Muscle of arm (tissue), 12 donors: Measurements from ENCODE around the gene ANO7. TPM values are rescaled to one million over a fixed set of nuclear protein-coding genes. Genes with fewer than 3 reads are reported as not detected.

Experiments
- DNase-seq: peaks from one replicate; pipeline ENCODE4 v3.0.0-alpha.2; 2013
- polyA plus RNA-seq, 12 donors: library from polyadenylated mRNA; unstranded; fragments of 120-200 nt; gene quantifications; one replicate each; pipeline ENCODE4 v1.2.1, GENCODE V29; 2013; ENCODE audit not compliant: insufficient read length in 12 of 12

The ANO7 gene
- polyA plus RNA-seq, 12 donors = 0.43 to 10.2 (median 1.1) TPM; not detected in 1

DNA sequence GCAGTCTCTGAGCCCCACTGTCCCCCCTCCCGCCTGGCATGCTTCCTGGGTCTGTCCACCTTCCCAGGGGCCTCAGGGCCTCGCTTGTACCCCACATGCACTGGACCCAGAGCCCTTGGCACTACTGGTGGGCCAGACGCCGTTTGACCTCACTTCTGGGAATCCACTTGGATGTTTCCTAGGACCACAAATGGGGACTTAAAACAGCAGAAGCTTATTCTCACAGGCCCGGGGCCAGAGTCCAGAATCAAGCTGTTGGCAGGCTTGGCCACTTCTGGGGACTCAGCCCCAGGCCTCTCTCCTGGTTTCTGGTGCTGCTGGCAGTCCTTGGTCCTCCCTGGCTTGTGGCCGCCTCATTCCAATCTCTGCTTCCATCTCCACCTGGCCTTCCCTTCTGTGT is 19.6 kb downstream of the ANO7 start:
- DNase-seq = no peak

DNA sequence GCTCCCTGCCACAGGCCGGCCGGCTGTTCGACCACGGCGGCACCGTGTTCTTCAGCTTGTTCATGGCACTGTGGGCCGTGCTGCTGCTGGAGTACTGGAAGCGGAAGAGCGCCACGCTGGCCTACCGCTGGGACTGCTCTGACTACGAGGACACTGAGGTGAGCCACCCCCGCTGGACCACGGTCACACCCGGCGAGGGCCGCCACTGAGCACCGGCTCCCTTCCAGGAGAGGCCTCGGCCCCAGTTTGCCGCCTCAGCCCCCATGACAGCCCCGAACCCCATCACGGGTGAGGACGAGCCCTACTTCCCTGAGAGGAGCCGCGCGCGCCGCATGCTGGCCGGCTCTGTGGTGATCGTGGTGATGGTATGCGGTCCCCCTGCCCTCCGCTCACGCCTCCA is 20.8 kb downstream of the ANO7 start:
- DNase-seq = no peak

DNA sequence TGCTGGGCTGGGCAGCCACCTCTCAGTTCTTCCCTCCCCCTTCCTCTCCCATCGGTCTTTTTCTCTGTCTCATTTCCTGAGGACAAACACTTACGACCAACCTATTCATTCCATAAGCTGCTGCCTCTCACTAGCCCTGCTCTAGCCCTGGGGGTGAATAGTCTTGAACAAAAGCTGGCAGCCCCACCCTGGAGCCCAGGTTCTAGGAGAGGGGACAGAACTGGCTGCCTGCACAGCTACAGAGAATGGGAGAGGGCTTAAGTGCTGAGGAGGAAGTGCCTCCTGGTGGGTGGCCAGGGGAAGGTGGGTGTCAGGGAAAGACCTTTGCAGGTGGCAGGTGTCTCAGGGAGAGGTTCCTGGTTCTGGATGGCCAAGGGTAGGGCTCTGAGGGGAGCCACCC is 22.8 kb downstream of the ANO7 start:
- no peak for DNase-seq

DNA sequence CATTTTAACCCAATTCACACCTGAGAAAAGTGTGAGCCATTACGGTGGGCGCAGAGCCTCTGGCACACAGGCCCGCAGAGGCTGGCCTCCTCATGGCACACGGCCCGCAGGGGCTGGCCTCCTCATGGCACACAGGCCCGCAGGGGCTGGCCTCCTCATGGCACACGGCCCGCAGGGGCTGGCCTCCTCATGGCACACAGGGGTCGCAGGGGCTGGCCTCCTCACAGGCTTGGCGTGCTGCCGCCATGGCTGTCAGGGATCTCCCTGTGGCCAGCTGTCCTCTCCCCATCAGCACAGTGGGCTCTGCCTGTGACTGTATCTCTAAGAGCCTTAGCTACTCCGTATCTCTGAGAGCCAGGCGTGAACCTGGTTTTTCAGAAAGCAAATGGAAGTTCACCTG is 24.6 kb downstream of the ANO7 start:
- DNase-seq = no peak

DNA sequence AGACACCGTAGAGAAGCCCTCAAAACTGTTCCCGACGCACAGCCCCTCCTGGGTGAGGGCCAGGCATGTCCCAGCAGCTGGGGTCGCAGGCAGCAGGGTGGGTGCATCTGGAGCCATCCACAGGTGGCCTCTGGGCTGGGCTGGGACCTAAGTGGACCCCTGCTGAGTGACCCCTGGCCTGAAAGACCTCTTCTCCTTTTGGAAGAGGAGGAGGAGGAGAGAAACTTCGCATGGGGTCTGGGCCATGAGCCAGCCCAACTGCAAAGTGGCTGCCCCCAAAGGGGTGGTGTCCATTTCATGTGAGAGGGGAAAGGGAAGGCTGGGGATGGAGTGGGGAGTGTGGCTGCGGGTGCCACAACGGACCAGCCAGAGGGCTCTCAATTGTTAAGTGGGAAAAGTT is 25.1 kb downstream of the ANO7 start:
- DNase-seq = no peak

DNA sequence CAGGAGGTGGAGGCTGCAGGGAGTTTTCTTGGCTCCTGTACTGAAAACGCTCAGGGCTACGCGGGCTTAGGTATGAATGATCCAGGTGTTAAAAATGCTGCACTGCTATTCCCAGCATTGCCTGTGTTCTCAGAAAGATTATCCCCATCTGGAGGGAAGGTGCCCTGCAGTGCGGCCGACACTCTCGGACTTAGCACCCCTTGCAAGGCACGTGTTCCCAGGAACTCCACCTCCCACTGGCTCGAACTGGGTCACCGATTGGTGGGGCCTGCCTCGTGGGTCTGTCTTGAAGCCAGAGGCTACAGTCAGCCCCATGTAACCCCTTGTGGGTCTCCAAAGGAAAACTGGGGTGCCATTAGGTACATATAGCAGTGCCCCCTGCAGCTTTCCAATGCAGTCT is 25.7 kb downstream of the ANO7 start:
- no peak for DNase-seq

DNA sequence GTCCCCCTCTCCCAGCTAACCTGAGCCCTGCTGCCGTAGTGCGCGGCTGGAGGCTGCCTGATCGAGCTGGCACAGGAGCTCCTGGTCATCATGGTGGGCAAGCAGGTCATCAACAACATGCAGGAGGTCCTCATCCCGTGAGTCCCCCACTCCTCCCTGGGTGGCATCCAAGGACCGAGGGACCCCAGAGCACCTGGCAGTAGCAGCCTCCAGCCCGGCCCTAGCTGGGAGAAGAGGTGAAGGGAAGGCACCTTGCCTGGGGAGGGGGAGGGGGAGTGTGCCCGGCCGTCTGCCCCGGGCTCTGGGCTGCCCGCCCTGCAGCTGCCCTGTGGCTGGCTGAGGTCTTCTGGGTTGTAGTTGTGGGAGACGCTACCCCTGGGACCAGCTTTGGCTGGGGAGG is 26.3 kb downstream of the ANO7 start:
- no peak for DNase-seq

DNA sequence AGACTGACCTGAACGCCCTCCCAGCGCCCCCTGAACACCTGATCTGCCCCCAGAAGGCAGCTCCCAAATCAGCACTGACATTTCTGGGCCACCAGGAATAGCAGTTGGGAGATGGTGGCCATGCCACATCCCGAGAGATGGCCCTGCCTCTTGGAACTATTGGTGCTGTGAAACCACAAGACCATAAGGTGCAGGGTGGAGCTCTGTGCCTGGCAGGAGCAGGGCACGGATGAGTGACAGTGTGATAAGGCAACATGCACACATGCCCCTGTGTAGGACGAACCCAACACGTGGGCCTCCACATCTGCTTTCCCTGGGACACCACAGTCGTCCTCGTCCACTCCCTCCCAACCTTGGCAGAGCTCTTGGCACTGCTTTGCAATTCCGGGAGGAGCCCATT is 26.9 kb downstream of the ANO7 start:
- DNase-seq = no peak

DNA sequence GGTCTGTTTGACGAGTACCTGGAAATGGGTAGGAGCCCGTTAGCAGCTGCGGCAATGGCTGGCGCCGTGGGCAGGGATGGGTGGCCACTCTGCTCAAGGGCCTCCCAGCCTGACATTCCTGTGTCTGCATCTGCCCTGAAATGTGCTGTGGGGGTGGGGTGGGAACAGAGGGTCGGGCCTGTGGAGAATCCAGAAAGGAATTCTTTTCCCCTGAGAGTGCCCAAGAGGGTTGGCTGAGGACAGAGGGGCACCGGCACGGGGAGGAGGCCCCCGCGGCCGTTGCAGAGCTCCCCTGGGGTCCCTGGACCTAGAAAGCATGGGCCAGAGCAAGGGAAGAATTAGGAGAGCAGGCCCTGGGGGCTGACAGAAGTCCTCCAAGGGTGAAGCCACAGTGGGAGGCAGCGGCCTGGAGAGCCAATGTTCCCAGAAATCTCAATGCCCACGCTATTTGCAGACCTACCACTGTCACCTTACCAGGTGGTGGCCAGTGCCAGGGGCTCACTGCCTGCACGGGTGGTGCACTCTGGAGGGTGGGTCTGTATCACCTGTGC is 27.8 kb downstream of the ANO7 start:
- no peak for DNase-seq

DNA sequence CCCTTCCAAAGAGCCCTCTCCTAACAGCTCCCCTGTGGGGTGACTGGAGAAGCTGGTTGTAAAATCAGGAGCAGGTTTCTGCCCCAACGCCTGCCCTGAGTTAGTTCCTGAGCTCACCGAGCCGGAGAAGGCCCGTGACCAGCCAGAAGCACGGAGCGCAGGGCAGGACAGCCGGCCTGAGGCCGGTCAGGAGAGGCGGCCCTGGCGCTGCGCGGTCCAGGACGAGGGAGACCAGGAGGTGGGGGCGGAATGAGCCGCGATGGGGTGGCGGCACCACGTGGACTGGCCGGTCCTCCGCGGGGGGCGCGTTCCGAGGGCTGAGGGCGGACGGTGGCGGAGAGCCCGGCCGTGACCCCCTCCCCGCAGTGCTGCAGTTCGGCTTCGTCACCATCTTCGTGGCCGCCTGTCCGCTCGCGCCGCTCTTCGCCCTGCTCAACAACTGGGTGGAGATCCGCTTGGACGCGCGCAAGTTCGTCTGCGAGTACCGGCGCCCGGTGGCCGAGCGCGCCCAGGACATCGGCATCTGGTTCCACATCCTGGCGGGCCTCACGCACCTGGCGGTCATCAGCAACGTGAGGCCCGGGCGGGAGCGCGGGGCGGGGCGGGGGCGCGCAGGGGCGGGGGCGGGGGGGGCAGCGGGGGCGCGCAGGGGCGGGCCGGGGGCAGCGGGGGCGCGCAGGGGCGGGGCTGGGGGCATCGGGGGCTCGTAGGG is 29.0 kb downstream of the ANO7 start:
- peak; percentile 81 for DNase-seq

DNA sequence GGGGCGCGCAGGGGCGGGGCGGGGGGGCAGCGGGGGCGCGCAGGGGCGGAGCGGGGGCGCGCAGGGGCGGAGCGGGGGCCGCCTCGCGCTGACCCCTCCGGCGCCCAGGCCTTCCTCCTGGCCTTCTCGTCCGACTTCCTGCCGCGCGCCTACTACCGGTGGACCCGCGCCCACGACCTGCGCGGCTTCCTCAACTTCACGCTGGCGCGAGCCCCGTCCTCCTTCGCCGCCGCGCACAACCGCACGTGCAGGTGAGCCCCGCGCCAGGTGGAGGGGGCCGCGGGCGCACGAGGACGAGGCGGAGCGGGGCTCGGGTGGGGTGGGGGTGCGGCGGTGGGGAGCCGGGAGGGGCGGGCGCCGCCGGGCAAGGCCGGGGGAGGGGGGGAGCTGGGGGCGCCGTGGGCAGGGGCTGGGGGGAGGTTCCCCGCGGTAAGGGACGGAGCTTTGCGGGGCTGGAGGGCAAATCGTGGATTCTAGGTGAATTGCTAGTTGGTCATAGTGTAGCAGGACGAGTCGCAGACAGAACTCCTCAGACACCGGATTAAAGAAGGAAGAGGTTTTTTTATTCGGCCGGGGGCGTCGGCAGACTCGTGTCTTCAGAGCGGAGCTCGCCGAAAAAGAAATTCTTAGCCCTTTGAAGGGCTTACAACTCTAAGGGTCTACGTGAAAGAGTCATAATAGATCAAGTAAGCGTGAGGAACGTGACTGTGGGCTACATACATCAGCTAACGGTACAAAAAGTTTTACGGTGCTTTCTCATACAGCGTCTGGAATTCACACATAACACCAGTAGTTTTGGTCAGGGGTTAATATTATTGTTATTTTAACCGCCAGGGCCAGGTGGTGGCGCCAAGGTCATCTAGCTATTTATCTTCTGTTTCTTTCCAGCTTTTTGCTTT is 29.9 kb downstream of the ANO7 start:
- DNase-seq = peak; percentile 37

DNA sequence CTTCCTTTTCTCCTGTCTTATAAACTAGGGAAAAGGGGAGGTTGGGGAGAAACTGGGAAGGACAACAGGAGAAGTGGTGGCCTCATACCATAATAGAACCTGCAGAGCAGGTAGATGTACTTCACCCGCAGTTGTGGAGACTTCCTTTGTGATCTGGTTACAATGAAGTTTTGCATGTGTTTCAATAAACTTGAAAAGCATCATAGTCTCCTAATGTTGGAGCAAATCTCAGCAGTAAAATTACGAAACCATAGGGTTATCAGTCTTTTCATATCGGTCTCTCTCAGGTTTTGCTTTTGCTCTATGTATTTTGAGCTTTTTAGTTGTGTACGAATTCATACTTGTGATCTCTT is 30.5 kb downstream of the ANO7 start:
- DNase-seq = no peak

DNA sequence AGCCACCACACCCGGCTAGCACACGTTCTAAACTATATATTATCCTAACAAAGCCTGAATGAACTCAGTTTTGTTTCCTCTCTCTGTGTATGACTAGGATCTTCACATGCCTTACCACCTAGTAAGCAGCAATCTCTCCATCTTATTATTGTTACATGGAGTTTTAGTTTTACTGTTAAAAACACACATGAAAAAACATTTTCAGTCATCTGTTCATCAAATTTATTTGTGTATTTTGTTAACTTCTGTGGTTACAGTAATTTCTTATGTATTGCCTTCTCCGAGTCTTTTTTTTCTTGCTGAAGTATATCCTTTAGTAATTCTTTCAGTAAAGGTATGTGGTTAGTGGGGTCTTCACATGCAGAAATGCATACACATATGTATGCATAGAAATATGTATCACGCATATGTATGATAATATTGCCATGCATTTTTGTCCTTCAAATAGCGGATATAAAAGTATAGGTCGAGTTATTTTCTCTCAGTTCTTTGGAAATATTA is 31.4 kb downstream of the ANO7 start:
- no peak for DNase-seq

DNA sequence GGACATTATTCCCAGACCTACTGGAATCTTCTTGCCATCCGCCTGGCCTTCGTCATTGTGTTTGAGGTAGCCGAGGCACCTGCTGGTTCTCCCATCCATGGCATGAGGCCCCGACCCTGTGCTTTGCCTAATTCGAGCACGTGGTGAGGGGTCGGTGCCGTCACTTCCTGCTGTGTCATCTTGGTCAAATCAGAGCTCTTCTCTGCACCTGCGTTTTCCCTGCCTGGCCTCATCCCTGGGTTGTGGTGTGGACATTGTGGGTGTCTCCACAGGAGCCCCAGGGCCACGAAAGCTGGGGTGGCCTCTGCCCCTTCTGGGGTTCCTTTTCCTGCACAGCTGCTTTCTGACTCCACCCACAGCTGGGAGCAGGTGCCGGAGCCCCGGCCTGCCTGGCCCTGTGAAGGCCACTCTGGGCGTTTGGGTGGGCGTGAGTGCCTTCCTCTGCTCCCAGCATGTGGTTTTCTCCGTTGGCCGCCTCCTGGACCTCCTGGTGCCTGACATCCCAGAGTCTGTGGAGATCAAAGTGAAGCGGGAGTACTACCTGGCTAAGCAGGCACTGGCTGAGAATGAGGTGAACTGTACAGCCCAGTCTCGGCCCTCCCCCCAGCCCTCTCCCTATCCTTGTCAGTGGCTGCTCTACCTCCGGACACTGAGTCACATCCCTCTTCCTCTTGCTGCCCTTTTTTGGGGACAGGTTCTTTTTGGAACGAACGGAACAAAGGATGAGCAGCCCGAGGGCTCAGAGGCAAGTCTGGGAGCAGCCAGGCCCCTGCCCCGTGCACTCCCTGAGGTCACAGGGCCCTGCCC is 34.9 kb downstream of the ANO7 start:
- no peak for DNase-seq

DNA sequence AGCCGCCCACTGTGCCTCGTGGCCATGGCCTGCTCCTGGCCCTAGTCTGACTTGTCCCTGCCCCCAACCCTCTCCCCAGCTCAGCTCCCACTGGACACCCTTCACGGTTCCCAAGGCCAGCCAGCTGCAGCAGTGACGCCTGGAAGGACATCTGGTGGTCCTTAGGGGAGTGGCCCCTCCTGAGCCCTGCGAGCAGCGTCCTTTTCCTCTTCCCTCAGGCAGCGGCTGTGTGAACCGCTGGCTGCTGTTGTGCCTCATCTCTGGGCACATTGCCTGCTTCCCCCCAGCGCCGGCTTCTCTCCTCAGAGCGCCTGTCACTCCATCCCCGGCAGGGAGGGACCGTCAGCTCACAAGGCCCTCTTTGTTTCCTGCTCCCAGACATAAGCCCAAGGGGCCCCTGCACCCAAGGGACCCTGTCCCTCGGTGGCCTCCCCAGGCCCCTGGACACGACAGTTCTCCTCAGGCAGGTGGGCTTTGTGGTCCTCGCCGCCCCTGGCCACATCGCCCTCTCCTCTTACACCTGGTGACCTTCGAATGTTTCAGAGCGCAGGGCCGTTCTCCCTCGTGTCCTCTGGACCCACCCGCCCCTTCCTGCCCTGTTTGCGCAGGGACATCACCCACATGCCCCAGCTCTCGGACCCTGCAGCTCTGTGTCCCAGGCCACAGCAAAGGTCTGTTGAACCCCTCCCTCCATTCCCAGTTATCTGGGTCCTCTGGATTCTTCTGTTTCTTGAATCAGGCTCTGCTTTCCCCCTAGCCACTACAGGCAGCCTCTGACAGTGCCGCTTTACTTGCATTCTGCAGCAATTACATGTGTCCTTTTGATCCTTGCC is 35.8 kb downstream of the ANO7 start:
- DNase-seq = peak; percentile 58

DNA sequence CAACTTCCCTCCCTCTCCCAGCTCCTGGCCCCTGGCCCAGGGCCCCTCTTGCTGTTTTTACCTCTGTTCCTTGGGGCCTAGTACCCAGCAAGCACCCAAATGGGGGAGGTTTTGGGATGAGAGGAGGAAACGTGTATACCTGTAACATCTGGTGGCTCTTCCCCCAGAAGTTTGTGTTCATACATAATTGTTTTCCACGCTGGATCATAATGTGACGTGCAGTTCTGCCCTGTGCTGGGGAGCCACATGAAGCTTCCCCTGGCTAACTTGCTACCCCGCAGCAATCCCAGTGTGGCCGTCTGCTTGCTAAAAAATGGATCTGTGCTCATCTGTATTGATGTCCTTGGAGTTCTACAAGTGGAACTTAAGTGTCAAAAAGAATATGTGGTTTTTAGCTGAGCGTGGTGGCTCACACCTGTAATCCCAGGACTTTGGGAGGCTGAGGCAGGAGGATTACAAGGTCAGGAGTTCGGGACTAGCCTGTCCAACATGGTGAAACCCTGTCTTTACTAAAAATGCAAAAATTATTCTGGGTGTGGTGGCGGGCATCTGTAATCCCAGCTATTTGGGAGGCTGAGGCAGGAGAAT is 36.5 kb downstream of the ANO7 start:
- DNase-seq = no peak

DNA sequence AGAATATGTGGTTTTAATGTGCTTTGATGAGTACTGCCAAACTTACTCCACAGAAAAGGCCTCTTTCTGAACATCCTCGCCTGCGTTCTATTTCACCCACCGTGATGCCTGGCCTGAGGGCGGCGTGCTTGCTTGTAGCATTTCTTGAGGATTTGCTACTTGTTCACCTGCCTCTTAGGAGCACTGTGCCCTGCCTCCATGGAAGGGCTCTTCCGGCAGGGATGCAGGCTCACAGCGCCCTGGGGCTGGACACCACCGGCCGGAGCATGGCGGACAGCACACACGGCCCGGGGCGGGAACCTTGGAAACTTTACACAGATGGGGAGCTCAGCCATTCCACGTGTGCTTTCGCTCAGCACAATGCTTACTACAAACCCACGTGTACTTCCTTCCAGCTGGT is 37.1 kb downstream of the ANO7 start:
- no peak for DNase-seq

DNA sequence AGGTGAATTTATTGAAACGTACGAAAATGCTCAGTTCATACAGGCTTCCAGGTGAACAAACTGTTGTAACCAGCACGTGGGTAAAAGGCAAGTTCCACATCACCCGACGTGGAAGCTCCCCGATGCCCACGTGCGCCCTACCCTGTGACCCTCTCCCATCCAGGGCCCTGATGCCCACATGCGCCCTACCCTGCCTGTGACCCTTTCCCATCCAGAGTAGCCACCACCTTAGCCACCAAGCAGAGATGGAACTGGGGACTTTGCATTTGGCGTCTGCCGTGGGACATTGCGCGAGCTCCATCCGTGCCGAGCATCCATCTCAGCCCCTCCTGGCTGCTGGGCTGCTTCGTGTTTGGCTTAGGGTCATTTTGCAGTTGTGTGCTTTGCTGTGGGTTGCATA is 37.5 kb downstream of the ANO7 start:
- DNase-seq = no peak

DNA sequence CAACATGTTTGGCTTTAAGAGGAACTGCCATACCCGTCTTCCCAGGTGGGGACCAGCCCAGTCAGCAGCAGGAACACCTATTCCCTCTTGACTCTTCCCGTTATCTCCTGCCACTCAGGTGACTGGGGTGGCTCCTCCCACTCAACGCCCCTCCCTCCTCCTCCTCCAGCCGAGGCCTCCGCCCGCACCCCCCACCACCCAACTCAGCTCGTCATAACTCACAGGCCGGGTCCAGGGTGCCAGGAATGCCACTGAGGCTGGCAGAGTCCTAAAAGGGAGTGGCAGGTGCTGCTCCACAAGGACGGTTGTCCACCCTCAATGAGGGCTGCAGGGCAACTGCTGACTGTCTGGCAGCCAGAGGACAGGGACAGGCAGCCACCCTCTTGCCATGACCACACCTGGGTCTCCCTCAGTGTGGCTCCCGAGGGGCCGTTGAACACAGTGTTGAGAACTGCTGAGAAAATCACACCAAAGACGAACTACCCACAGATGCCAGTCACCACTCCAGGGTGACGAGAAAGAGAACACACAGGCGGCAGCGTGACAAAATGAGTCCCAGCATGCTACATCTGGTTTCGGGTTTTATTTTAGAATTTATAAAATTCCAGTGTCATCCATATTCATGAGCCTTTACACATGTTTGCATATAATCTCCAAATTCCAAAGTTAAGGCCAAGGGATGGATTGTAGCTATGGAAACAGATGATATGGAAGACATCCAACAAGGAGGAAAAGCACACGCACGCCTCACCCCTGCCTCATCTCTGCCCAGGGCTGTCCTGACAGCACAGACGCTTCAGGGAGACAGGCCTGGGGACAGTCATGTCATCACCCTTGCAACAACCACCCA is 38.5 kb downstream of the ANO7 start:
- no peak for DNase-seq

DNA sequence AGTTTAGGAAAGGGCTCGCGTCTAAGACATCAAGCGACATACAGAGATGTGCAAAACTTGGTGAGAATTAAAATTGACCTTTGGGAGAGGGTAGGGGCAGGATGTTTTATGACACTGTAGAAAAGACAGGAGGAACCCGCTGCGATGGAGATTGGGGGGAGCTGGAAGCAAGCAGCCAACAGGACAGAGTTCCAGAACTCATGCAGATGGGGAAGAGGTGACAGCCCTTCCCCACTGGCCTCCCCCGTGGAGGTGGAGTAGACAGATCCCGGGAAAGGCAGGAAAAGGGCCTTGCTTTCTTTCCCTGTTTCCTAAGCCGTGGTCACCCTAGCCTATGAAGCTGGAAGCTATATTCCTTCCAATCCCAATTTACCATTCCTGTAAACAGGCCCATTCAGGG is 39.1 kb downstream of the ANO7 start:
- no peak for DNase-seq
